ENCODE measurements around the gene CEP70. TPM values are rescaled to one million over a fixed set of nuclear protein-coding genes. Genes with fewer than 3 reads are reported as not detected.

Gene CEP70
- total and polyA plus RNA-seq, 2 experiments from 2014 or later, result 7.6 to 7.8 TPM

DNA sequence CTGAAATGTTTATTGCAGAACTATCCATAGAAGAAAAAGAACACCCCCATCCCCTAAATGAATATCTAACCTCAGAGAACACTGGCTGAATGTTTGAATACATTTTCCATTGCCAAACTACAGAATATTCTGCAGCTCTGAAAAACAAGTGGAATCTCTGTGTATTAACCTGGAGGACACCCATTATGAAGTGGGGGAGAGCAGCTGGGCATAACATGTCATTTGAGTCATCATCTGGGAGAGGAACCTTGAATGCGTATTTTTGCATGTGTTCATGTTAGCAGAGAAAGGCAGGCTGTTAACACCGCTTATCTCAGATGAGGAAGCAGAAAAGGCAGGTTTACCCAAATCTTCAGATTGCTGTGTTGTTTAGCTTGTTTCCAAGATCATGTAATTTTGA is 128.1 kb downstream of the CEP70 start:
- no peak for DNase-seq
- H3K9me2 ChIP-seq (ENCODE audit: insufficient read depth), result no peaks in the 10 kb centered on the region

DNA sequence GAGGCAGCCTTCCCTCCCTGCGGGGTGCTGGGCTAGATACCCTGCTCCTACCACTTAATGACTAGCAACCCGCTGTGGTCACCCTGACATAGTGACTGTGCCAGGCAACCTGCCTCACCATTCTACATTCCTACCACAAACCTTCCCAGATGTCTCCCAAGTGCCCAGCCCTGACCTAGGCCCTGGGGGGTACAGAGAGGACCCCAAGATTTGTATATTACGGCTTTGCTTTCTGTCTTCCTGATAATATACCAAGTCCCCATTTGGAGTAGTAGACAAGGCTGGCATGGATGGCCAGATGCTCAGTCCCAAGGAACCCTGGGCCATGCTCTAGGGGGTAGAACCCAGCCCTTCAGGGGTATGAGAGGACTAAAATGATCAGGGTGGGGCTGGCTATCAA is 128.6 kb downstream of the CEP70 start:
- Histone ChIP-seq H3K9me3 (ENCODE audit: low read depth) (no peaks in the 10 kb centered on the region), H3K36me3 (ENCODE audit: low read depth) (no peaks in the 10 kb centered on the region), H3K4me2 (ENCODE audit: unreplicated experiment) (no peak overlapping the region), H4K20me1 (ENCODE audit: insufficient read depth) (no peaks in the 10 kb centered on the region), H2AFZ (no peak overlapping the region), H3K79me2 (ENCODE audit: insufficient read depth) (no peaks in the 10 kb centered on the region), H3K9ac (no peak overlapping the region), H3F3A (ENCODE audit: insufficient read depth) (no peaks in the 10 kb centered on the region), H3K27ac (no peak overlapping the region), H3K4me1 (ENCODE audit: insufficient read depth) (peaks cover 8% of the 10 kb centered on the region; the same call in 1 of the 2 replicates), H3K4me3 (no peak overlapping the region), H3K9me2 (ENCODE audit: insufficient read depth) (no peaks in the 10 kb centered on the region), H3K27me3 (replicated peaks; ENCODE audit: insufficient read depth) (no peaks in the 10 kb centered on the region)
- in situ Hi-C loops (cut with MboI), result loop anchor here (25.0 kb wide), 1 partner anchor 447 kb away; no protein-coding TSS in a partner anchor
- 96 to 100% methylated on average over 3 of the region's 3 CpGs for WGBS, 2 experiments (ENCODE audit: low coverage in 1 of 2, low lambda C conversion rate in 2 of 2, missing lambda C conversion rate in 2 of 2)
- no peak for DNase-seq
- no peak for TF ChIP-seq EZH2 (IDR thresholded peaks at IDR 0.05; ENCODE audit: insufficient read depth, poor library complexity, severe bottlenecking)

More for the DNA sequence above, 128.1 kb downstream of the CEP70 start:
- H3F3A ChIP-seq (ENCODE audit: insufficient read depth), result no peaks in the 10 kb centered on the region
- H4K20me1 ChIP-seq (ENCODE audit: insufficient read depth), result no peaks in the 10 kb centered on the region
- H3K4me1 ChIP-seq (ENCODE audit: insufficient read depth), result peaks cover 8% of the 10 kb centered on the region; the same call in 1 of the 2 replicates
- TF ChIP-seq EZH2phosphoT487 (IDR thresholded peaks at IDR 0.05; ENCODE audit: insufficient read depth, low read depth) (no peak), EZH2 (IDR thresholded peaks at IDR 0.05; ENCODE audit: insufficient read depth, poor library complexity, severe bottlenecking) (no peak)
- H3K79me2 ChIP-seq (ENCODE audit: insufficient read depth), result no peaks in the 10 kb centered on the region
- H2AFZ ChIP-seq, result no peak overlapping the region
- H3K9me3 ChIP-seq (ENCODE audit: low read depth), result no peaks in the 10 kb centered on the region
- H3K27ac ChIP-seq, result no peak overlapping the region
- no peak overlapping the region for H3K4me2 ChIP-seq (ENCODE audit: unreplicated experiment)
- in situ Hi-C loops (cut with MboI), result loop anchor here (25.0 kb wide), 1 partner anchor 446 kb away; no protein-coding TSS in a partner anchor
- WGBS, 2 experiments (ENCODE audit: low coverage in 1 of 2, low lambda C conversion rate in 2 of 2, missing lambda C conversion rate in 2 of 2), result 89 to 99% methylated on average over 2 of the region's 2 CpGs
- no peaks in the 10 kb centered on the region for H3K36me3 ChIP-seq (ENCODE audit: low read depth)
- no peaks in the 10 kb centered on the region for H3K27me3 ChIP-seq (replicated peaks; ENCODE audit: insufficient read depth)
- no peak overlapping the region for H3K9ac ChIP-seq
- no peak overlapping the region for H3K4me3 ChIP-seq

DNA sequence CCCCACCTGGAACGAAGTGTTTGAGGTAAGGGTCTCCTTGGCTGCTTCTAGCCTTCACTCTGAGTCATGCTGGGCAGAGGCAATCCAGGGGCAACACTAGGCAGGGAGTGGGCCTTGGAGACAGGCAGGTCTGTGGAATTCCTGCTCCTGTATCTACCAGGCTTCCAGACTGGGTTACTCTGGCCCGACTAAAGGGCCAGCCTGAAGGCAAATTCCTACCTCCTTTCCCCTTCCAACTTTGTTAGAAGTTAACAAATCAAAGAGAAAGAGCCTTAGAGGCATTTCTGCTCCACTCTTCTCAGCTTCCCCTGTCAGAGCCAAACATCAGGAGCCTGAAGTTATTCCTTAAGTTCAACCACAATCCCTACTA is 129.6 kb downstream of the CEP70 start:
- Histone ChIP-seq H3K79me2 (ENCODE audit: insufficient read depth) (no peaks in the 10 kb centered on the region), H2AFZ (no peak overlapping the region), H3K36me3 (ENCODE audit: low read depth) (no peaks in the 10 kb centered on the region), H3K4me3 (no peak overlapping the region), H3K4me2 (ENCODE audit: unreplicated experiment) (no peak overlapping the region), H3K27me3 (replicated peaks; ENCODE audit: insufficient read depth) (no peaks in the 10 kb centered on the region), H3K9ac (no peak overlapping the region), H3K9me2 (ENCODE audit: insufficient read depth) (no peaks in the 10 kb centered on the region), H4K20me1 (ENCODE audit: insufficient read depth) (no peaks in the 10 kb centered on the region), H3K4me1 (ENCODE audit: insufficient read depth) (peaks cover 8% of the 10 kb centered on the region; the same call in 1 of the 2 replicates), H3F3A (ENCODE audit: insufficient read depth) (no peaks in the 10 kb centered on the region), H3K27ac (no peak overlapping the region), H3K9me3 (ENCODE audit: low read depth) (no peaks in the 10 kb centered on the region)
- no peak for DNase-seq
- TF ChIP-seq EZH2phosphoT487 (IDR thresholded peaks at IDR 0.05; ENCODE audit: insufficient read depth, low read depth) (no peak), EZH2 (IDR thresholded peaks at IDR 0.05; ENCODE audit: insufficient read depth, poor library complexity, severe bottlenecking) (no peak)
- WGBS, 2 experiments (ENCODE audit: low coverage in 1 of 2, low lambda C conversion rate in 2 of 2, missing lambda C conversion rate in 2 of 2), result 92% methylated on average over 2 of the region's 2 CpGs
- in situ Hi-C loops (cut with MboI), result loop anchor here (25.0 kb wide), 1 partner anchor 448 kb away; no protein-coding TSS in a partner anchor

DNA sequence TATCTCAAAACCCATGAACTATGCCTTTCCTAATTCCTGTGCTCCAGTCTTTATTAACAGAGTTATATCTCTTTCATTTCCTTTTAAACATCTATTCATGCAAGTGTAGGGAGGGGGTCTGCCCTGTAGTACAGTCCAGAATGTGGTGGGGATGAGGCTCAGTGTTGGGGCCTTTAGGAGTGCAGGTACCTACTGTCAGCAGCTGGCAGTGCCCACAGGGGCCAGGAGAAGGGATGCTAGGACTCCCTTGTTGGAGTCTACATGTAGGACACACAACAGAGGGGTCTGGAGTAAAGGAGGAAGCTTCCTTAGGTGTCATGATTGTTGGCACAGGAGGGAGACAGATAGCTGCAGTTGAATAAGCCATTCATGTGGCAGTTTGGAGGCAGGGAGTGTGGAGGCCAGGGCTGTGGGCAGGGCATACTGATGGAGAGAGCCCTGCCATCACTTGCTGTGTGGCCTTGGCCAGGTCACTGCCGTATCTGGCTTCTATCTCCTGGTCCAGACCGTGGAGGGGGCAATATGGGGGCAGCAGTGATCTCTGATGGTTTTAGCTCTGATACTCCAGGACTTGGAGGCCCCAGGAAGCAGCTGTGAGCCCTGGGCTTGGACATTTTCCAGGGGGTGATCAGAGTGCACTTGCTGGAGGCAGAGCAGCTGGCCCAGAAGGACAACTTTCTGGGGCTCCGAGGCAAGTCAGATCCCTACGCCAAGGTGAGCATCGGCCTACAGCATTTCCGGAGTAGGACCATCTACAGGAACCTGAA is 130.2 kb downstream of the CEP70 start:
- H3K27me3 ChIP-seq (replicated peaks; ENCODE audit: insufficient read depth), result no peaks in the 10 kb centered on the region
- H3K4me2 ChIP-seq (ENCODE audit: unreplicated experiment), result no peak overlapping the region
- in situ Hi-C loops (cut with MboI), result loop anchor here (25.0 kb wide), 1 partner anchor 448 kb away; no protein-coding TSS in a partner anchor
- H3K9me2 ChIP-seq (ENCODE audit: insufficient read depth), result no peaks in the 10 kb centered on the region
- TF ChIP-seq EZH2 (IDR thresholded peaks at IDR 0.05; ENCODE audit: insufficient read depth, poor library complexity, severe bottlenecking) (no peak), EZH2phosphoT487 (IDR thresholded peaks at IDR 0.05; ENCODE audit: insufficient read depth, low read depth) (no peak)
- no peaks in the 10 kb centered on the region for H4K20me1 ChIP-seq (ENCODE audit: insufficient read depth)
- no peaks in the 10 kb centered on the region for H3K9me3 ChIP-seq (ENCODE audit: low read depth)
- H3K36me3 ChIP-seq (ENCODE audit: low read depth), result no peaks in the 10 kb centered on the region
- no peak overlapping the region for H2AFZ ChIP-seq
- no peaks in the 10 kb centered on the region for H3F3A ChIP-seq (ENCODE audit: insufficient read depth)
- no peak overlapping the region for H3K4me3 ChIP-seq
- H3K27ac ChIP-seq, result no peak overlapping the region
- no peak overlapping the region for H3K9ac ChIP-seq
- H3K79me2 ChIP-seq (ENCODE audit: insufficient read depth), result no peaks in the 10 kb centered on the region
- no peak for DNase-seq
- WGBS, 2 experiments (ENCODE audit: low coverage in 1 of 2, low lambda C conversion rate in 2 of 2, missing lambda C conversion rate in 2 of 2), result 87 to 88% methylated on average over 6 of the region's 6 CpGs
- H3K4me1 ChIP-seq (ENCODE audit: insufficient read depth), result peaks cover 8% of the 10 kb centered on the region; the same call in 1 of the 2 replicates

All from GM23248 (cell line).